Measurements from ENCODE around the gene FAM53B. TPM values are rescaled to one million over a fixed set of nuclear protein-coding genes. Genes with fewer than 3 reads are reported as not detected.

The FAM53B gene
- total and polyA plus RNA-seq, 7 experiments from 2014 or later: 3.9 to 51.5 (median 27.7) TPM

- Mint-ChIP-seq H3K36me3 (peaks cover 0 to 33% (median 9%) of the 10 kb centered on the region in 5 donors), H3K4me1 (peaks cover 62 to 100% (median 90%) of the 10 kb centered on the region in 7 donors), H3K27me3 (peaks cover 0 to 2% (median 0%) of the 10 kb centered on the region in 5 donors), H3K9me3 (no peaks in the 10 kb centered on the region), H3K4me3 (peak overlapping the region; percentile 52 to 82 (median 77)), H3K27ac (peak overlapping the region; percentile 82 to 99 (median 92))
- no peak for ATAC-seq
- Histone ChIP-seq H3K27ac (ENCODE audit: low read depth, low read length) (peak overlapping the region; percentile 59), H3K4me1 (ENCODE audit: control insufficient read depth in 2 of 2, insufficient read depth in 2 of 2, low read length in 2 of 2) (peaks cover 89 to 98% of the 10 kb centered on the region in 2 donors), H3K27me3 (ENCODE audit: control insufficient read depth in 2 of 2, insufficient read depth in 2 of 2, low read length in 2 of 2) (no peaks in the 10 kb centered on the region), H3K9me3 (ENCODE audit: control insufficient read depth in 2 of 3, low read length in 3 of 3) (no peaks in the 10 kb centered on the region), H3K4me3 (ENCODE audit: low read length) (peak overlapping the region; percentile 49), H3K36me3 (ENCODE audit: control insufficient read depth in 2 of 3, insufficient read depth in 3 of 3, low read length in 3 of 3) (no peaks in the 10 kb centered on the region)
- no peak for DNase-seq
- ChIA-PET CTCF (interaction anchor here (1.1 to 7.2 kb wide), 5 partner anchors 9 to 106 kb away, joined by 3 to 58 read pairs (median 3); no protein-coding TSS in a partner anchor), POLR2A (interaction anchor here (1.0 to 7.9 kb wide), 4 partner anchors 13 to 86 kb away, joined by 4 to 122 read pairs (median 4); no protein-coding TSS in a partner anchor)
- intact Hi-C loops (cut with micrococcal nuclease): loop anchor here (1.0 kb wide), 2 partner anchors 10 to 14 kb away; no protein-coding TSS in a partner anchor
Measured at GRCh38 chr10:124733571-124734245, 10.5 kb downstream of the FAM53B start.

GRCh38 chr10:124732931-124733570, 11.1 kb downstream of the FAM53B start:
- DNase-seq: peak in 2 of 9 donors; percentile 41 to 50
- Mint-ChIP-seq H3K4me3 (peak overlapping the region; percentile 31 to 82 (median 78)), H3K27ac (peak overlapping the region; percentile 82 to 99 (median 87)), H3K9me3 (no peaks in the 10 kb centered on the region), H3K36me3 (peaks cover 0 to 35% (median 9%) of the 10 kb centered on the region in 5 donors), H3K4me1 (peaks cover 62 to 100% (median 90%) of the 10 kb centered on the region in 7 donors), H3K27me3 (no peaks in the 10 kb centered on the region)
- peak; percentile 40 for ATAC-seq
- CTCF ChIA-PET: interaction anchor here (7.2 kb wide), 1 partner anchor 12 kb away, joined by 58 read pairs; no protein-coding TSS in a partner anchor
- Histone ChIP-seq H3K4me1 (ENCODE audit: control insufficient read depth in 2 of 2, insufficient read depth in 2 of 2, low read length in 2 of 2) (peaks cover 89 to 98% of the 10 kb centered on the region in 2 donors), H3K36me3 (ENCODE audit: control insufficient read depth in 2 of 3, insufficient read depth in 3 of 3, low read length in 3 of 3) (no peaks in the 10 kb centered on the region), H3K27ac (ENCODE audit: low read depth, low read length) (peak overlapping the region; percentile 59), H3K27me3 (ENCODE audit: control insufficient read depth in 2 of 2, insufficient read depth in 2 of 2, low read length in 2 of 2) (no peaks in the 10 kb centered on the region), H3K9me3 (ENCODE audit: control insufficient read depth in 2 of 3, low read length in 3 of 3) (no peaks in the 10 kb centered on the region), H3K4me3 (ENCODE audit: low read length) (peak overlapping the region; percentile 49)
- intact Hi-C loops (cut with micrococcal nuclease): loop anchor here (1.0 kb wide), 2 partner anchors 10 to 14 kb away; no protein-coding TSS in a partner anchor
- POLR2A ChIA-PET: interaction anchor here (1.0 to 7.9 kb wide), 3 partner anchors 8 to 85 kb away, joined by 5 to 122 read pairs (median 7); no protein-coding TSS in a partner anchor

- intact Hi-C loops (cut with micrococcal nuclease): no loop called here
- H3K36me3 ChIP-seq (ENCODE audit: control insufficient read depth in 2 of 3, insufficient read depth in 3 of 3, low read length in 3 of 3): no peaks in the 10 kb centered on the region
- H3K9me3 Mint-ChIP-seq: no peaks in the 10 kb centered on the region
- peak overlapping the region in 2 of 10 donors; percentile 35 to 41 for H3K4me3 Mint-ChIP-seq
- POLR2A ChIA-PET: interaction anchor here (0.9 to 7.9 kb wide), 5 partner anchors 10 to 84 kb away, joined by 3 to 122 read pairs (median 6); no protein-coding TSS in a partner anchor
- no peak overlapping the region for H3K4me3 ChIP-seq (ENCODE audit: low read length)
- peaks cover 0 to 32% (median 9%) of the 10 kb centered on the region in 5 donors for H3K36me3 Mint-ChIP-seq
- H3K9me3 ChIP-seq (ENCODE audit: control insufficient read depth in 2 of 3, low read length in 3 of 3): no peaks in the 10 kb centered on the region
- H3K4me1 Mint-ChIP-seq: peaks cover 63 to 100% (median 90%) of the 10 kb centered on the region in 7 donors
- no peaks in the 10 kb centered on the region for H3K27me3 ChIP-seq (ENCODE audit: control insufficient read depth in 2 of 2, insufficient read depth in 2 of 2, low read length in 2 of 2)
- ATAC-seq (no peak), DNase-seq (no peak)
- no peak overlapping the region for H3K27ac ChIP-seq (ENCODE audit: low read depth, low read length)
- no peaks in the 10 kb centered on the region for H3K27me3 Mint-ChIP-seq
- H3K27ac Mint-ChIP-seq: peak overlapping the region in 5 of 9 donors; percentile 21 to 99 (median 44)
- H3K4me1 ChIP-seq (ENCODE audit: control insufficient read depth in 2 of 2, insufficient read depth in 2 of 2, low read length in 2 of 2): peaks cover 85 to 98% of the 10 kb centered on the region in 2 donors
- CTCF ChIA-PET: interaction anchor here (1.0 to 7.2 kb wide), 3 partner anchors 10 to 94 kb away, joined by 3 to 58 read pairs (median 36); no protein-coding TSS in a partner anchor
Measured at GRCh38 chr10:124731551-124731950, 12.6 kb downstream of the FAM53B start.

DNA sequence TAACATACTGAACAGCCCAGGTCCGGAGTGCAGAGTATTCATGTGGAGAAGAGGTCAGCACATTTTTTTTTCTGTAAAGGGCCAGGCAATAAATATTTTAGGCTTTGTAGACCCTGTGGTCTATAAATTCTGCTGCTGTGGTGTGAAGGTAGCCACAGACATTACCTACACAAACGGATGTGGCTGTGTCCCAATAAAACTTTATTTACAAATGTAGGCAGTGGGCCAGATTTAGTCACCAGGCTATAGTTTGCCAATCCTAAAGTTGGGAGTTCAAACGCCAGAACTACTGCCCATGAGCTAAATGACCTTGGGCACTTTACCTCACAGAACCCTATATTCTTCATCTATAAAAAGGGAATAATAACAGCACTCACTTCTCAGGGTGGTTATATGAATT, 13.4 kb downstream of the FAM53B start:
- H3K4me3 Mint-ChIP-seq: peak overlapping the region in 2 of 10 donors; percentile 21 to 29
- peaks cover 56 to 100% (median 88%) of the 10 kb centered on the region in 7 donors for H3K4me1 Mint-ChIP-seq
- H3K9me3 ChIP-seq (ENCODE audit: control insufficient read depth in 2 of 3, low read length in 3 of 3): no peaks in the 10 kb centered on the region
- H3K36me3 Mint-ChIP-seq: peaks cover 0 to 35% (median 9%) of the 10 kb centered on the region in 5 donors
- ChIA-PET POLR2A (interaction anchor here (0.9 to 7.9 kb wide), 4 partner anchors 10 to 83 kb away, joined by 3 to 122 read pairs (median 6); no protein-coding TSS in a partner anchor), CTCF (interaction anchor here (1.0 to 7.2 kb wide), 3 partner anchors 10 to 93 kb away, joined by 3 to 58 read pairs (median 36); no protein-coding TSS in a partner anchor)
- H3K9me3 Mint-ChIP-seq: no peaks in the 10 kb centered on the region
- no peak for DNase-seq
- no peaks in the 10 kb centered on the region for H3K36me3 ChIP-seq (ENCODE audit: control insufficient read depth in 2 of 3, insufficient read depth in 3 of 3, low read length in 3 of 3)
- peaks cover 80 to 98% of the 10 kb centered on the region in 2 donors for H3K4me1 ChIP-seq (ENCODE audit: control insufficient read depth in 2 of 2, insufficient read depth in 2 of 2, low read length in 2 of 2)
- intact Hi-C loops (cut with micrococcal nuclease): no loop called here
- no peak overlapping the region for H3K27ac ChIP-seq (ENCODE audit: low read depth, low read length)
- H3K4me3 ChIP-seq (ENCODE audit: low read length): no peak overlapping the region
- ATAC-seq: no peak
- peak overlapping the region in 4 of 9 donors; percentile 21 to 99 (median 68) for H3K27ac Mint-ChIP-seq
- H3K27me3 ChIP-seq (ENCODE audit: control insufficient read depth in 2 of 2, insufficient read depth in 2 of 2, low read length in 2 of 2): no peaks in the 10 kb centered on the region
- no peaks in the 10 kb centered on the region for H3K27me3 Mint-ChIP-seq

GRCh38 chr10:124728830-124729661, 15.1 kb downstream of the FAM53B start:
- ATAC-seq (no peak), DNase-seq (no peak)
- POLR2A ChIA-PET: interaction anchor here (0.6 to 17.4 kb wide), 9 partner anchors 8 to 91 kb away, joined by 3 to 271 read pairs (median 4); no protein-coding TSS in a partner anchor
- CTCF ChIA-PET: interaction anchor here (1.0 to 4.7 kb wide), 5 partner anchors 9 to 115 kb away, joined by 3 to 36 read pairs (median 5); no protein-coding TSS in a partner anchor
- peak overlapping the region; percentile 39 to 87 (median 75) for H3K4me3 Mint-ChIP-seq
- H3K9me3 Mint-ChIP-seq: no peaks in the 10 kb centered on the region
- H3K4me1 Mint-ChIP-seq: peaks cover 56 to 100% (median 82%) of the 10 kb centered on the region in 7 donors
- no peaks in the 10 kb centered on the region for H3K36me3 ChIP-seq (ENCODE audit: control insufficient read depth in 2 of 3, insufficient read depth in 3 of 3, low read length in 3 of 3)
- H3K27ac Mint-ChIP-seq: peak overlapping the region; percentile 43 to 99 (median 90)
- H3K27ac ChIP-seq (ENCODE audit: low read depth, low read length): peak overlapping the region; percentile 56
- intact Hi-C loops (cut with micrococcal nuclease): no loop called here
- no peaks in the 10 kb centered on the region for H3K27me3 Mint-ChIP-seq
- peak overlapping the region; percentile 1 for H3K4me3 ChIP-seq (ENCODE audit: low read length)
- no peaks in the 10 kb centered on the region for H3K27me3 ChIP-seq (ENCODE audit: control insufficient read depth in 2 of 2, insufficient read depth in 2 of 2, low read length in 2 of 2)
- H3K9me3 ChIP-seq (ENCODE audit: control insufficient read depth in 2 of 3, low read length in 3 of 3): no peaks in the 10 kb centered on the region
- H3K4me1 ChIP-seq (ENCODE audit: control insufficient read depth in 2 of 2, insufficient read depth in 2 of 2, low read length in 2 of 2): peaks cover 80 to 97% of the 10 kb centered on the region in 2 donors
- peaks cover 0 to 31% (median 9%) of the 10 kb centered on the region in 5 donors for H3K36me3 Mint-ChIP-seq

Data from naive thymus-derived CD4-positive, alpha-beta T cell (primary cell).